Activated CD8-positive, alpha-beta memory T cell treated with anti-CD3 and anti-CD28 coated beads, Interleukin-2, amount 50 U/mL, for 1 hour (primary cell): ENCODE data around the gene BTBD2.

ENCODE experiments used
- DNase-seq: peaks from one replicate; pipeline ENCODE4 v3.0.0-alpha.2; 2020; ENCODE audit errors: extremely low read depth

The BTBD2 gene

GRCh38 chr19:1941146-1942077 is 74.1 kb downstream of the BTBD2 start, which contains the start of gene CSNK1G2:
TSS of gene CSNK1G2 (plus strand) at chr19:1941172. CDS start at chr19:1969773, 28,601 bp downstream.
- no peak for DNase-seq

GRCh38 chr19:1938071-1938470 is 77.4 kb downstream of the BTBD2 start:
- DNase-seq = no peak

- DNase-seq = no peak
Observed at GRCh38 chr19:1936916-1937610, 78.5 kb downstream of the BTBD2 start.

- DNase-seq = no peak
Observed at GRCh38 chr19:1936430-1936829, 79.1 kb downstream of the BTBD2 start.

DNA sequence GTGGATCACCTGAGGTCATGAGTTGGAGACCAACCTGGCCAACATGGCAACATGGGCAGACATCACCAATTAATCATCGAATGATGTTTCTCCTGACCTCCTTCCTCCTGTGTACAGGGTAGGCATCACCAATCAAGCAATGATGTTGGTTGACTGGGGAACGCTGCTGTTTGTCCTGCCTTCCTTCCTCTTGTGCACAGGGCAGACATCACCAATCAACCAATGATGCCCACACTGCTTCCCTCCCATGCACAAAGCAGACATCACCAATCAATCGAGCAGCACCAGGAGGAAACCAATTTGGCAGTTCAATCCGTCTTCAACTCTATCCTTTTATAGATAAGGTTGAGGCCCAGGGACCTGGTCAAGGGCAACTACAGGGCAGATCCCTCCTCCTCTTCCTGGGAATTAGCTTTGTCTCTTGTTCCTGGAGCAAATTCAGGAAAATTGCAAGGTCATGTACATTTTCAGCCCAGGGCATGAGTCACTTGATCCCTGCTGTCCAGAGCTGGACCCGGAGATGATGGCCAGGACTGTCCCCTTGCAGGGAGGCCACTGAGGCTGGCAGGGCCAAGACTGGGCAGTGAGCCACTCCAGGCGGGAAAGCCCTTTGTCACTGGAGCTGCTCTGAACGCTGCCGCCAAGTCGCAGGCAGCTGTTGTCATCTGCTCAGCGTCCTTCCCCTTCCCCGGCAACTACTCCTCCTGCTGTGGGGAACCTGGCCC is 79.9 kb downstream of the BTBD2 start:
- DNase-seq = no peak
